H9 (cell line): Measurements from ENCODE around the gene ITSN2. TPM values are rescaled to one million over a fixed set of nuclear protein-coding genes. Genes with fewer than 3 reads are reported as not detected.

Experiments
- DNase-seq: peaks from one replicate; pipeline ENCODE4 v3.0.0-alpha.2; 2017
- H2AFZ ChIP-seq: one replicate; pipeline ENCODE4 v1.6.1; 2013; ENCODE audit warnings: mild to moderate bottlenecking, low read length, control low read depth, moderate library complexity
- H2AK5ac ChIP-seq: 2 replicates; pipeline ENCODE4 v1.6.1; 2013; ENCODE audit warnings: low read length, control low read depth, mixed read lengths; ENCODE audit not compliant: insufficient read length
- H2BK120ac ChIP-seq: one replicate; pipeline ENCODE4 v1.6.1; 2013; ENCODE audit warnings: low read depth, mild to moderate bottlenecking, low read length, control low read depth, inconsistent platforms; ENCODE audit not compliant: poor library complexity, severe bottlenecking
- H2BK12ac ChIP-seq: 2 replicates; pipeline ENCODE4 v1.6.1; 2013; ENCODE audit warnings: low read length, control low read depth, mixed read lengths, low read depth; ENCODE audit not compliant: insufficient read length
- H2BK15ac ChIP-seq: 2 replicates; pipeline ENCODE4 v1.6.1; 2013; ENCODE audit warnings: low read depth, low read length, control low read depth
- H2BK20ac ChIP-seq: one replicate; pipeline ENCODE4 v1.6.1; 2013; ENCODE audit warnings: low read depth, mild to moderate bottlenecking, low read length, control low read depth, inconsistent platforms; ENCODE audit not compliant: poor library complexity, severe bottlenecking
- H2BK5ac ChIP-seq: 2 replicates; pipeline ENCODE4 v1.6.1; 2013; ENCODE audit warnings: low read length, control low read depth, mixed read lengths; ENCODE audit not compliant: insufficient read length
- H3K14ac ChIP-seq: 2 replicates; pipeline ENCODE4 v1.6.1; 2013; ENCODE audit warnings: low read length, control low read depth; ENCODE audit not compliant: insufficient read depth
- H3K18ac ChIP-seq: 2 replicates; pipeline ENCODE4 v1.6.1; 2013; ENCODE audit warnings: low read depth, mild to moderate bottlenecking, mixed read lengths, low read length, control low read depth; ENCODE audit not compliant: insufficient read length
- H3K23ac ChIP-seq: 2 replicates; pipeline ENCODE4 v1.6.1; 2013; ENCODE audit warnings: low read length, control low read depth, mixed read lengths, low read depth; ENCODE audit not compliant: insufficient read length
- H3K23me2 ChIP-seq: 2 replicates; pipeline ENCODE4 v1.6.1; 2013; ENCODE audit warnings: low read depth, mild to moderate bottlenecking, mixed read lengths, low read length, control low read depth; ENCODE audit not compliant: insufficient read length, poor library complexity, severe bottlenecking
- H3K27ac ChIP-seq: 2 replicates; pipeline ENCODE4 v1.5.1; 2013; ENCODE audit warnings: low read length, control low read depth, mixed read lengths, low read depth; ENCODE audit not compliant: insufficient read length
- H3K27me3 ChIP-seq: 2 replicates; pipeline ENCODE4 v1.6.1; 2013; ENCODE audit warnings: low read length, control low read depth, inconsistent platforms; ENCODE audit not compliant: insufficient read depth
- H3K4ac ChIP-seq: 2 replicates; pipeline ENCODE4 v1.6.1; 2013; ENCODE audit warnings: low read depth, mild to moderate bottlenecking, control low read depth, inconsistent platforms, low read length, moderate library complexity
- H3K4me1 ChIP-seq: 2 replicates; pipeline ENCODE4 v1.6.1; 2013; ENCODE audit warnings: low read length, control low read depth, inconsistent platforms; ENCODE audit not compliant: insufficient read depth
- H3K4me2 ChIP-seq: 2 replicates; pipeline ENCODE4 v1.6.1; 2013; ENCODE audit warnings: low read length, control low read depth, mixed read lengths; ENCODE audit not compliant: insufficient read length, insufficient read depth
- H3K56ac ChIP-seq: 2 replicates; pipeline ENCODE4 v1.6.1; 2013; ENCODE audit warnings: low read depth, mild to moderate bottlenecking, mixed read lengths, low read length, control low read depth; ENCODE audit not compliant: insufficient read length
- H3K79me1 ChIP-seq: 2 replicates; pipeline ENCODE4 v1.6.1; 2013; ENCODE audit warnings: low read depth, mild to moderate bottlenecking, moderate library complexity, low read length, control low read depth, inconsistent platforms; ENCODE audit not compliant: insufficient read depth, poor library complexity, severe bottlenecking
- H3K79me2 ChIP-seq: 2 replicates; pipeline ENCODE4 v1.6.1; 2013; ENCODE audit warnings: low read length, control low read depth, inconsistent platforms; ENCODE audit not compliant: insufficient read depth
- H3K9ac ChIP-seq: 2 replicates; pipeline ENCODE4 v1.6.1; 2013; ENCODE audit warnings: low read length, control low read depth, mixed read lengths; ENCODE audit not compliant: insufficient read length; ENCODE audit errors: extremely low read depth
- H3K9me3 ChIP-seq: one replicate; pipeline ENCODE4 v1.6.1; 2013; ENCODE audit warnings: low read depth, low read length, inconsistent platforms; ENCODE audit not compliant: control insufficient read depth
- H3T11ph ChIP-seq: one replicate; pipeline ENCODE4 v1.6.1; 2013; ENCODE audit warnings: mild to moderate bottlenecking, low read length, control low read depth, inconsistent platforms
- H4K20me1 ChIP-seq: one replicate; pipeline ENCODE4 v1.6.1; 2013; ENCODE audit not compliant: control insufficient read depth, insufficient read length, insufficient read depth
- H4K5ac ChIP-seq: 2 replicates; pipeline ENCODE4 v1.6.1; 2013; ENCODE audit warnings: low read depth, mild to moderate bottlenecking, mixed read lengths, low read length, control low read depth; ENCODE audit not compliant: insufficient read length
- H4K8ac ChIP-seq: replicated peaks from 2 replicates; pipeline ENCODE4 v1.6.1; 2013; ENCODE audit warnings: low read length, control low read depth, mixed read lengths, low read depth; ENCODE audit not compliant: insufficient read length
- H4K91ac ChIP-seq: 2 replicates; pipeline ENCODE4 v1.6.1; 2013; ENCODE audit warnings: low read depth, mild to moderate bottlenecking, moderate library complexity, mixed read lengths, low read length, control low read depth; ENCODE audit not compliant: insufficient read length
- H3K27ac Mint-ChIP-seq, 3 experiments: 2 replicates in 2 of 3; 3 replicates in 1 of 3; pipeline ENCODE4 v1.8.0; 2020 to 2021; ENCODE audit warnings: mixed read lengths in 3 of 3, mild to moderate bottlenecking in 1 of 3, moderate library complexity in 1 of 3
- H3K27me3 Mint-ChIP-seq: 2 replicates; pipeline ENCODE4 v1.8.0; 2021; ENCODE audit warnings: low read depth, mild to moderate bottlenecking, moderate library complexity, mixed read lengths
- H3K36me3 Mint-ChIP-seq, 3 experiments: 2 replicates in 2 of 3; 3 replicates in 1 of 3; pipeline ENCODE4 v1.8.0; 2020 to 2021; ENCODE audit warnings: low read depth in 3 of 3, mixed read lengths in 3 of 3; ENCODE audit not compliant: insufficient read depth in 1 of 3
- H3K4me1 Mint-ChIP-seq, 2 experiments: 2 replicates each; pipeline ENCODE4 v1.8.0; 2020; ENCODE audit warnings: mixed read lengths in 2 of 2
- H3K4me3 Mint-ChIP-seq, 2 experiments: 2 replicates in 1 of 2; 3 replicates in 1 of 2; pipeline ENCODE4 v1.8.0; 2020 to 2021; ENCODE audit warnings: mild to moderate bottlenecking in 2 of 2, mixed read lengths in 2 of 2, moderate library complexity in 1 of 2
- H3K9me3 Mint-ChIP-seq, 2 experiments: 2 replicates in 1 of 2; 3 replicates in 1 of 2; pipeline ENCODE4 v1.8.0; 2020; ENCODE audit warnings: mild to moderate bottlenecking in 2 of 2, mixed read lengths in 2 of 2, moderate library complexity in 1 of 2
- WGBS: extraction: QIAGEN DNeasy Blood & Tissue Kit; methylation state at CpG from one replicate; pipeline ENCODE4 v1.1.7; 2013; ENCODE audit warnings: missing lambda C conversion rate, low lambda C conversion rate, mixed read lengths; ENCODE audit not compliant: insufficient read length; ENCODE audit errors: extremely low coverage; 5-methylcytosine and 5-hydroxymethylcytosine counted together
- total RNA-seq: library from RNA; stranded (reverse); gene quantifications from 2 replicates; pipeline ENCODE4 v1.2.1, GENCODE V29; 2021
- TF ChIP-seq, protein P1 (sequence below): fragments of 200-600 bp; sonication (generic); conservative IDR thresholded peaks from 3 replicates; pipeline ENCODE4 v1.8.0; 2021; ENCODE audit warnings: antibody characterized with exemption, mild to moderate bottlenecking

Gene ITSN2
- total RNA-seq, 1 experiment from 2014 or later = 17.0 TPM

DNA sequence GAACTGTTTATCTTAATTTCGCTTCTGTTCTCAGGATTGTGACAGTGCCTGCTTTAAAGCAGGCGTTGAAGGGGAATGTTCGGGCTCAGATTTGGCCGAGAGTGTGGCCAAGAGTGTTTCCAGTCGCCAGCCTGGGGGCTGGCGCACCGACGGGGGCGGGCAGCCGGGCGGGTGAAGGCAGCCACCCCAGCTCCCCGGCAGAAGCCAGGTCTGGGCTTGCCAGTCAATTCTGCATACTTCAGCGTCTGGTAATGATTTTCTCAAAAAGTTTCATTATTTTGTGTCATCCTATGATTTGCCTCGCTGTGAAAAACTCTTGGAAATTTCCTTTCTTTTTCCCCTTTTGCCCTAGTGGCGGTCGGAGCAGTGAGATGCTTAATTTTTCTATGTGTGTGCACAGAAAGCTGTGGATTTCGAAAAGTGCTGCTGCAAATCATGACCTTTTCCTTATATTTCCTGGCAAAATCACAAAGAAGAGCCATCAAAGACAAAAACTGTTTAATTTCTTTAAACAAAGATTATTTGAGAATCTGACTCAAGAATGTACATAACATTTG, 184.6 kb downstream of the ITSN2 start:
- WGBS = no CpG with 5 or more reads among the region's 17 CpGs
- H3K9ac ChIP-seq = no peak overlapping the region
- H3K56ac ChIP-seq = no peak overlapping the region
- H3K4me1 Mint-ChIP-seq = no peaks in the 10 kb centered on the region
- no peak overlapping the region for H3K23ac ChIP-seq
- no peaks in the 10 kb centered on the region for H3K9me3 ChIP-seq
- no peak overlapping the region for H2BK20ac ChIP-seq
- no peaks in the 10 kb centered on the region for H3K79me1 ChIP-seq
- H3K27me3 ChIP-seq = no peaks in the 10 kb centered on the region
- no peaks in the 10 kb centered on the region for H3K9me3 Mint-ChIP-seq
- H4K5ac ChIP-seq = no peak overlapping the region
- H3K4me2 ChIP-seq = no peak overlapping the region
- no peak overlapping the region for H2BK12ac ChIP-seq
- no peak overlapping the region for H2BK5ac ChIP-seq
- H3T11ph ChIP-seq = no peak overlapping the region
- no peaks in the 10 kb centered on the region for H3K79me2 ChIP-seq
- H3K14ac ChIP-seq = no peak overlapping the region
- no peak overlapping the region for H3K27ac Mint-ChIP-seq
- TF ChIP-seq, protein P1, sequence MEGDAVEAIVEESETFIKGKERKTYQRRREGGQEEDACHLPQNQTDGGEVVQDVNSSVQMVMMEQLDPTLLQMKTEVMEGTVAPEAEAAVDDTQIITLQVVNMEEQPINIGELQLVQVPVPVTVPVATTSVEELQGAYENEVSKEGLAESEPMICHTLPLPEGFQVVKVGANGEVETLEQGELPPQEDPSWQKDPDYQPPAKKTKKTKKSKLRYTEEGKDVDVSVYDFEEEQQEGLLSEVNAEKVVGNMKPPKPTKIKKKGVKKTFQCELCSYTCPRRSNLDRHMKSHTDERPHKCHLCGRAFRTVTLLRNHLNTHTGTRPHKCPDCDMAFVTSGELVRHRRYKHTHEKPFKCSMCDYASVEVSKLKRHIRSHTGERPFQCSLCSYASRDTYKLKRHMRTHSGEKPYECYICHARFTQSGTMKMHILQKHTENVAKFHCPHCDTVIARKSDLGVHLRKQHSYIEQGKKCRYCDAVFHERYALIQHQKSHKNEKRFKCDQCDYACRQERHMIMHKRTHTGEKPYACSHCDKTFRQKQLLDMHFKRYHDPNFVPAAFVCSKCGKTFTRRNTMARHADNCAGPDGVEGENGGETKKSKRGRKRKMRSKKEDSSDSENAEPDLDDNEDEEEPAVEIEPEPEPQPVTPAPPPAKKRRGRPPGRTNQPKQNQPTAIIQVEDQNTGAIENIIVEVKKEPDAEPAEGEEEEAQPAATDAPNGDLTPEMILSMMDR = no peak
- no peaks in the 10 kb centered on the region for H4K20me1 ChIP-seq
- no peak overlapping the region for H3K18ac ChIP-seq
- no peaks in the 10 kb centered on the region for H3K4me1 ChIP-seq
- no peak overlapping the region for H4K91ac ChIP-seq
- no peak overlapping the region for H3K27ac ChIP-seq
- H3K4ac ChIP-seq = no peak overlapping the region
- no peaks in the 10 kb centered on the region for H3K36me3 Mint-ChIP-seq
- no peak for DNase-seq
- H3K27me3 Mint-ChIP-seq = no peaks in the 10 kb centered on the region
- no peak overlapping the region for H4K8ac ChIP-seq
- H2BK120ac ChIP-seq = no peak overlapping the region
- H2AK5ac ChIP-seq = no peak overlapping the region
- H3K4me3 Mint-ChIP-seq = no peak overlapping the region
- H2AFZ ChIP-seq = no peak overlapping the region
- H2BK15ac ChIP-seq = no peak overlapping the region
- no peaks in the 10 kb centered on the region for H3K23me2 ChIP-seq
